K562 (cell line): ENCODE results near the gene ANKS1B. TPM values are rescaled to one million over a fixed set of nuclear protein-coding genes. Genes with fewer than 3 reads are reported as not detected.

ENCODE experiments used
- ATAC-seq: fragments of 200-7000 bp; cut with Tn5 transposase; 3 replicates; pipeline ENCODE4 v1.9.1; 2020; ENCODE audit warnings: moderate library complexity
- BruUV-seq: library from RNA; stranded (reverse); fragments of 400-500 nt; replicated peaks from 2 replicates; lab custom pipeline; 2021; lab: Mats Ljungman, UMichigan
- CTCF ChIA-PET: fragments of 300-600 bp; formaldehyde crosslinking; extraction: SDS; loops from one replicate; lab custom pipeline; 2021; ENCODE audit warnings: low intra/inter-chr PET ratio; lab: Yijun Ruan, JAX
- POLR2A ChIA-PET: fragments of 300-600, 350-650 bp; sonication (Branson Sonifier 250); formaldehyde crosslinking; extraction: SDS; loops from one replicate; lab custom pipeline; 2021; ENCODE audit warnings: antibody characterized with exemption, inconsistent platforms; lab: Yijun Ruan, JAX
- DNase-seq, 4 experiments: peaks; one replicate each; pipeline versions ENCODE4 v3.0.0 to v3.0.0-alpha.2; 2011 to 2018; ENCODE audit warnings: low spot score in 3 of 4, mixed read lengths in 3 of 4; ENCODE audit errors: extremely low read depth in 1 of 4
- FAIRE-seq: peaks from 2 replicates; lab custom pipeline; 2011; peaks lifted over from hg19 to GRCh38; lab: Jason Lieb, UNC
- H2AFZ ChIP-seq: 2 replicates; pipeline ENCODE4 v1.6.0; 2011; ENCODE audit warnings: low read depth, low read length, control low read depth, inconsistent platforms
- H3K27ac ChIP-seq: fragments of 200-600 bp; 3 replicates; pipeline ENCODE4 v1.8.0; 2011; ENCODE audit warnings: low read depth, mild to moderate bottlenecking, control low read depth, inconsistent platforms, low read length, moderate library complexity, mixed read lengths; ENCODE audit errors: extremely low read depth
- H3K27me3 ChIP-seq, 2 experiments: fragments of 300-600 bp in 1 of 2; 2 replicates in 1 of 2; 3 replicates in 1 of 2; pipeline versions ENCODE4 v1.6.0 to v1.8.0; 2011; ENCODE audit warnings: inconsistent platforms in 2 of 2, low read length in 2 of 2, mild to moderate bottlenecking in 1 of 2, mixed read lengths in 1 of 2, moderate library complexity in 1 of 2; ENCODE audit not compliant: control insufficient read depth in 2 of 2, insufficient read depth in 2 of 2
- H3K36me3 ChIP-seq: fragments of 300-600 bp; 3 replicates; pipeline ENCODE4 v1.8.0; 2011; ENCODE audit warnings: mild to moderate bottlenecking, low read length, inconsistent platforms; ENCODE audit not compliant: control insufficient read depth, insufficient read depth
- H3K4me1 ChIP-seq, 2 experiments: fragments of 200-600 bp in 1 of 2; replicated peaks in 1 of 2; 2 replicates in 1 of 2; 3 replicates in 1 of 2; pipeline versions ENCODE4 v1.5.1 to v1.8.0; 2011; ENCODE audit warnings: inconsistent platforms in 2 of 2, low read length in 2 of 2, mild to moderate bottlenecking in 1 of 2, mixed read lengths in 1 of 2, moderate library complexity in 1 of 2; ENCODE audit not compliant: control insufficient read depth in 2 of 2, insufficient read depth in 2 of 2
- H3K4me2 ChIP-seq: 2 replicates; pipeline ENCODE4 v1.6.1; 2011; ENCODE audit warnings: low read length, control low read depth, inconsistent platforms, mixed read lengths; ENCODE audit not compliant: insufficient read depth
- H3K4me3 ChIP-seq: fragments of 200-600 bp; sonication (generic), shearing (Covaris generic); 2 replicates; pipeline ENCODE4 v1.5.1; 2016; ENCODE audit warnings: control low read depth, inconsistent platforms
- H3K79me2 ChIP-seq: fragments of 200-600 bp; 3 replicates; pipeline ENCODE4 v1.8.0; 2011; ENCODE audit warnings: low read length, inconsistent platforms; ENCODE audit not compliant: control insufficient read depth, insufficient read depth
- H3K9ac ChIP-seq, 2 experiments: 2 replicates each; pipeline versions ENCODE4 v1.6.0 to v1.6.1; 2011; ENCODE audit warnings: low read depth in 2 of 2, low read length in 2 of 2, control low read depth in 1 of 2, inconsistent platforms in 1 of 2, mild to moderate bottlenecking in 1 of 2, mixed read lengths in 1 of 2; ENCODE audit not compliant: insufficient read depth in 1 of 2
- H3K9me1 ChIP-seq: one replicate; pipeline ENCODE4 v1.6.0; 2011; ENCODE audit warnings: inconsistent platforms, mild to moderate bottlenecking, low read length, moderate library complexity; ENCODE audit not compliant: control insufficient read depth, insufficient read depth
- H3K9me3 ChIP-seq: replicated peaks from 2 replicates; pipeline ENCODE4 v1.5.1; 2011; ENCODE audit warnings: low read depth, low read length, inconsistent platforms; ENCODE audit not compliant: control insufficient read depth, insufficient read depth
- H4K20me1 ChIP-seq: replicated peaks from 2 replicates; pipeline ENCODE4 v1.6.1; 2011; ENCODE audit warnings: low read length, inconsistent platforms, mixed read lengths; ENCODE audit not compliant: control insufficient read depth, insufficient read depth
- BDP1 ChIP-seq: IDR thresholded peaks from 3 replicates; pipeline ENCODE4 v1.6.1; 2011; ENCODE audit not compliant: insufficient read length, insufficient read depth
- GATA2 ChIP-seq: sonication (generic); formaldehyde crosslinking; IDR thresholded peaks from 2 replicates; pipeline ENCODE4 v1.4.0; 2020; ENCODE audit warnings: mild to moderate bottlenecking, missing genetic modification reagents
- HNRNPH1 ChIP-seq: fragments of 200-400 bp; formaldehyde crosslinking; optimal IDR thresholded peaks from 2 replicates; pipeline ENCODE3; 2017; ENCODE audit warnings: low read depth, mild to moderate bottlenecking, low read length, moderate library complexity
- KLF1 ChIP-seq: fragments of 450-650 bp; IDR thresholded peaks from 2 replicates; pipeline ENCODE4 v1.6.1; 2016; ENCODE audit warnings: missing genetic modification characterization, missing compliant biosample characterization
- KLF16 ChIP-seq: IDR thresholded peaks from 2 replicates; pipeline ENCODE4 v1.6.1; 2016; ENCODE audit warnings: antibody characterized with exemption
- MAFG ChIP-seq: fragments of 450-650 bp; conservative IDR thresholded peaks from 2 replicates; pipeline ENCODE4 v1.6.1; 2016; ENCODE audit warnings: missing genetic modification characterization, missing compliant biosample characterization
- NR1H2 ChIP-seq: sonication (generic); formaldehyde crosslinking; IDR thresholded peaks from 2 replicates; pipeline ENCODE4 v1.4.0; 2020; ENCODE audit warnings: mild to moderate bottlenecking, missing genetic modification reagents
- RCOR1 ChIP-seq, 2 experiments: IDR thresholded peaks; 2 replicates each; pipeline ENCODE4 v1.6.1; 2012; ENCODE audit warnings: low read depth in 2 of 2, low read length in 2 of 2, borderline replicate concordance in 1 of 2, improper control_type of control experiment in 1 of 2
- SAFB ChIP-seq: fragments of 200-400 bp; formaldehyde crosslinking; IDR thresholded peaks from 2 replicates; pipeline ENCODE4 v1.6.1; 2017; ENCODE audit warnings: low read depth, low read length, borderline replicate concordance
- SMC3 ChIP-seq: conservative IDR thresholded peaks from 2 replicates; pipeline ENCODE4 v1.6.1; 2011; ENCODE audit warnings: low read depth, low read length, improper control_type of control experiment; ENCODE audit not compliant: insufficient read depth
- ZNF217 ChIP-seq: sonication (generic); formaldehyde crosslinking; IDR thresholded peaks from 2 replicates; pipeline ENCODE4 v1.8.0; 2022; ENCODE audit warnings: mild to moderate bottlenecking, missing genetic modification reagents
- ZNF239 ChIP-seq: fragments of 250-450 bp; sonication (Bioruptor Pico); IDR thresholded peaks from 2 replicates; pipeline ENCODE4 v1.4.0; 2020; ENCODE audit warnings: mild to moderate bottlenecking
- ZNF589 ChIP-seq: fragments of 200-800 bp; sonication (Bioruptor generic); IDR thresholded peaks from 2 replicates; pipeline ENCODE4 v1.6.1; 2016; ENCODE audit warnings: low read depth, missing genetic modification characterization, missing compliant biosample characterization
- WGBS: fragments of 100-300 bp; shearing (Covaris generic); methylation state at CpG from one replicate; pipeline ENCODE4 v1.1.6; 2016; ENCODE audit warnings: low coverage, mixed read lengths; ENCODE audit not compliant: insufficient coverage; ENCODE audit errors: missing lambda C conversion rate; 5-methylcytosine and 5-hydroxymethylcytosine counted together
- in situ Hi-C: fragments of 300-500 bp; cut with MboI; formaldehyde crosslinking; loops from 4 replicates; pipeline ENCODE4 v1.15.0; 2018; ENCODE audit warnings: inconsistent platforms, mixed read lengths
- intact Hi-C: fragments of 100-400 bp; cut with micrococcal nuclease; formaldehyde crosslinking; loops from 2 replicates; pipeline ENCODE4 v1.14.2; 2022
- polyA plus RNA-seq, 8 experiments: library from polyadenylated mRNA; depleted of rRNA in 4 of 8; stranded (reverse) in 5 of 8; unstranded in 3 of 8; fragments of >200 nt; fragmentation: Nextera tagmentation in 2 of 8; fragmentation: Illumina TruSeq in 1 of 8; extraction: Ambion mirVana in 2 of 8; extraction: Trizol in 1 of 8; gene quantifications; 2 replicates each; pipeline versions ENCODE4 v1.2.1 to v1.2.3, GENCODE V29; 2011 to 2014; ENCODE audit warnings: inconsistent platforms in 1 of 8, missing spikeins in 1 of 8
- total RNA-seq, 7 experiments: library from RNA; depleted of rRNA in 6 of 7; stranded (reverse); fragments of >200 nt in 6 of 7; fragmentation: Illumina TruSeq in 2 of 7; extraction: Trizol in 2 of 7; gene quantifications; 2 replicates each; pipeline versions ENCODE4 v1.2.1 to v1.2.3, GENCODE V29; 2011 to 2021; ENCODE audit warnings: low replicate concordance in 1 of 7
- TF ChIP-seq, protein P1 (sequence below): sonication (generic); formaldehyde crosslinking; IDR thresholded peaks from 2 replicates; pipeline ENCODE4 v1.8.0; 2022; ENCODE audit warnings: missing genetic modification reagents, mild to moderate bottlenecking, moderate library complexity, borderline replicate concordance
- TF ChIP-seq, protein P2 (sequence below): fragments of 450-650 bp; IDR thresholded peaks from one replicate; pipeline ENCODE4 v1.6.1; 2018; ENCODE audit warnings: mild to moderate bottlenecking, moderate library complexity; ENCODE audit not compliant: partially characterized antibody
- TF ChIP-seq, protein P3 (sequence below): fragments of 450-650 bp; IDR thresholded peaks from 2 replicates; pipeline ENCODE4 v1.6.1; 2014; ENCODE audit warnings: low read depth, mild to moderate bottlenecking, moderate library complexity, borderline replicate concordance
- TF ChIP-seq, protein P4 (sequence below): sonication (generic); formaldehyde crosslinking; IDR thresholded peaks from 2 replicates; pipeline ENCODE4 v1.8.0; 2023; ENCODE audit warnings: mild to moderate bottlenecking, missing genetic modification reagents

Gene ANKS1B
- total and polyA plus RNA-seq, 9 of the 15 experiments (the other 6 are each of a cell fraction or from before 2014, with no cell fraction given) = 0.04 to 0.47 (median 0.28) TPM; not detected in 4

DNA sequence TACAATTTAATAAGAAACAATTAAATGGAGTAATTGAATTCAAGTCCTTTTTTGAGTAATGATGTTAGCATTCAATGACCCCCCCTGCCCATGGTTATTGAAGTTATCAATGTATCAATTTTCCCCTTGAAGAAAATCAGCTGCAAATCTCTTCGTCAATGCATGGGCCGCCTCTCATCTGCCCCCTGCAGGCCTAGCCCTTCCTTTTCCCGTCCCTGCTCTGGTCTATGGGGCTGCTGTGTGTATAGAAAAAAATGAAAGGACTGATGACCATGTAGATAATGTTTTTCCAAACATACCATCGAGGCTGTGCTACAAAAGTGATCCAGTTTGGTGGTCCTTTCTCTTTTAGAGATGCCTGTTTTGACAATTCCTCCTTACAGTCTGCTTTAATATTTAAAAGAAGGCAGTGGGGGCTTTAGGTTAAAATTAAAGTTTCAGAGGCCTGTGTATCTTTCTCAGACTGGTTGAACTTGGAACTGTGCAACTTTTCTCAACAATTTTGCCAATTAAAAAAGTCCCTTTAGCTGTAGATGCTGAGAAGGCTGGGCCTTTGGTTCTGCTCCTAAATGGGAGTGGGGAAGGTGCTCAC, 1241.3 kb downstream of the ANKS1B start:
- WGBS = 0% methylated on average over 4 of the region's 4 CpGs
- BruUV-seq = no TSS peak
- CTCF ChIA-PET = no interaction called here
- TF ChIP-seq, protein P1, sequence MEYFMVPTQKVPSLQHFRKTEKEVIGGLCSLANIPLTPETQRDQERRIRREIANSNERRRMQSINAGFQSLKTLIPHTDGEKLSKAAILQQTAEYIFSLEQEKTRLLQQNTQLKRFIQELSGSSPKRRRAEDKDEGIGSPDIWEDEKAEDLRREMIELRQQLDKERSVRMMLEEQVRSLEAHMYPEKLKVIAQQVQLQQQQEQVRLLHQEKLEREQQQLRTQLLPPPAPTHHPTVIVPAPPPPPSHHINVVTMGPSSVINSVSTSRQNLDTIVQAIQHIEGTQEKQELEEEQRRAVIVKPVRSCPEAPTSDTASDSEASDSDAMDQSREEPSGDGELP (CRISPR knock-in tag) = 0 out of 2 replicates have a peak, but pooled peaks have one; percentile 27
- TF ChIP-seq, protein P2, sequence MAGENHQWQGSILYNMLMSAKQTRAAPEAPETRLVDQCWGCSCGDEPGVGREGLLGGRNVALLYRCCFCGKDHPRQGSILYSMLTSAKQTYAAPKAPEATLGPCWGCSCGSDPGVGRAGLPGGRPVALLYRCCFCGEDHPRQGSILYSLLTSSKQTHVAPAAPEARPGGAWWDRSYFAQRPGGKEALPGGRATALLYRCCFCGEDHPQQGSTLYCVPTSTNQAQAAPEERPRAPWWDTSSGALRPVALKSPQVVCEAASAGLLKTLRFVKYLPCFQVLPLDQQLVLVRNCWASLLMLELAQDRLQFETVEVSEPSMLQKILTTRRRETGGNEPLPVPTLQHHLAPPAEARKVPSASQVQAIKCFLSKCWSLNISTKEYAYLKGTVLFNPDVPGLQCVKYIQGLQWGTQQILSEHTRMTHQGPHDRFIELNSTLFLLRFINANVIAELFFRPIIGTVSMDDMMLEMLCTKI = no peak
- no peak for TF ChIP-seq KLF1 (tag)
- TF ChIP-seq NR1H2 (CRISPR knock-in tag) = no peak
- TF ChIP-seq, protein P3, sequence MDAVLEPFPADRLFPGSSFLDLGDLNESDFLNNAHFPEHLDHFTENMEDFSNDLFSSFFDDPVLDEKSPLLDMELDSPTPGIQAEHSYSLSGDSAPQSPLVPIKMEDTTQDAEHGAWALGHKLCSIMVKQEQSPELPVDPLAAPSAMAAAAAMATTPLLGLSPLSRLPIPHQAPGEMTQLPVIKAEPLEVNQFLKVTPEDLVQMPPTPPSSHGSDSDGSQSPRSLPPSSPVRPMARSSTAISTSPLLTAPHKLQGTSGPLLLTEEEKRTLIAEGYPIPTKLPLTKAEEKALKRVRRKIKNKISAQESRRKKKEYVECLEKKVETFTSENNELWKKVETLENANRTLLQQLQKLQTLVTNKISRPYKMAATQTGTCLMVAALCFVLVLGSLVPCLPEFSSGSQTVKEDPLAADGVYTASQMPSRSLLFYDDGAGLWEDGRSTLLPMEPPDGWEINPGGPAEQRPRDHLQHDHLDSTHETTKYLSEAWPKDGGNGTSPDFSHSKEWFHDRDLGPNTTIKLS = no peak
- TF ChIP-seq SMC3 = peak; percentile 53; the same call in 1 of the 2 replicates
- no peak for TF ChIP-seq ZNF589 (CRISPR knock-in tag)
- no peak for TF ChIP-seq MAFG
- TF ChIP-seq HNRNPH1 = no peak
- no peak for TF ChIP-seq BDP1
- TF ChIP-seq, protein P4, sequence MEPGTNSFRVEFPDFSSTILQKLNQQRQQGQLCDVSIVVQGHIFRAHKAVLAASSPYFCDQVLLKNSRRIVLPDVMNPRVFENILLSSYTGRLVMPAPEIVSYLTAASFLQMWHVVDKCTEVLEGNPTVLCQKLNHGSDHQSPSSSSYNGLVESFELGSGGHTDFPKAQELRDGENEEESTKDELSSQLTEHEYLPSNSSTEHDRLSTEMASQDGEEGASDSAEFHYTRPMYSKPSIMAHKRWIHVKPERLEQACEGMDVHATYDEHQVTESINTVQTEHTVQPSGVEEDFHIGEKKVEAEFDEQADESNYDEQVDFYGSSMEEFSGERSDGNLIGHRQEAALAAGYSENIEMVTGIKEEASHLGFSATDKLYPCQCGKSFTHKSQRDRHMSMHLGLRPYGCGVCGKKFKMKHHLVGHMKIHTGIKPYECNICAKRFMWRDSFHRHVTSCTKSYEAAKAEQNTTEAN (CRISPR knock-in tag) = no peak
- no peak for TF ChIP-seq ZNF217 (CRISPR knock-in tag)
- TF ChIP-seq KLF16 = 0 out of 2 replicates have a peak, but pooled peaks have one; percentile 27
- TF ChIP-seq ZNF239 (CRISPR knock-in tag) = no peak
- no peak for TF ChIP-seq SAFB
- peak; percentile 39; the same call in 1 of the 2 replicates for TF ChIP-seq GATA2 (CRISPR knock-in tag)
- 0 out of 4 replicates have a peak, but pooled peaks of 1 of the 2 experiments have one; percentile 13 for TF ChIP-seq RCOR1 (IDR thresholded peaks at IDR 0.05; ENCODE audit: borderline replicate concordance in 1 of 2, low read depth in 2 of 2, low read length in 2 of 2)

More for the DNA sequence above, 1241.3 kb downstream of the ANKS1B start:
- in situ Hi-C loops (loop anchor here (10.0 kb wide), 1 partner anchor 179 kb away; no protein-coding TSS in a partner anchor), intact Hi-C loops (loop anchor here (1.0 to 10.0 kb wide), 3 partner anchors 44 to 329 kb away; no protein-coding TSS in a partner anchor)
- Histone ChIP-seq H3K4me1 (peaks cover 0 to 4% of the 10 kb centered on the region in 2 experiments; a peak in 1 of 5 replicates), H3K9me1 (no peaks in the 10 kb centered on the region), H2AFZ (0 out of 2 replicates have a peak overlapping the region, but pooled peaks have one; percentile 30), H4K20me1 (no peaks in the 10 kb centered on the region), H3K79me2 (no peaks in the 10 kb centered on the region), H3K4me2 (no peak overlapping the region), H3K27me3 (peaks cover 7 to 36% of the 10 kb centered on the region in 2 experiments; a peak in 3 of 5 replicates), H3K36me3 (no peaks in the 10 kb centered on the region), H3K9me3 (no peaks in the 10 kb centered on the region), H3K4me3 (no peak overlapping the region), H3K27ac (no peak overlapping the region), H3K9ac (no peak overlapping the region)
- FAIRE-seq (peak; percentile 72), ATAC-seq (peak; percentile 95), DNase-seq (peak; percentile 34 to 61 (median 48))
- POLR2A ChIA-PET = interaction anchor here (1.0 kb wide), 1 partner anchor 11 kb away, joined by 3 read pairs; no protein-coding TSS in a partner anchor
